ENCODE measurements around the gene PPP3R2. TPM values are rescaled to one million over a fixed set of nuclear protein-coding genes. Genes with fewer than 3 reads are reported as not detected.

Gene PPP3R2
- total RNA-seq, 1 donor from 2014 or later: not detected

Other genes starting within 250 kb of the PPP3R2 start
- 0.31 TPM for gene BAAT, start 210.0 kb downstream of the PPP3R2 start, total RNA-seq
- gene MRPL50, start 196.4 kb downstream of the PPP3R2 start, total RNA-seq: 55.8 TPM
- gene ZNF189, start 196.1 kb downstream of the PPP3R2 start, total RNA-seq: 56.5 TPM
- gene ALDOB, start 159.2 kb downstream of the PPP3R2 start, total RNA-seq: 0.16 TPM
- gene RNF20, start 61.1 kb downstream of the PPP3R2 start, total RNA-seq: 33.7 TPM
- gene GRIN3A, start 143.7 kb upstream of the PPP3R2 start, total RNA-seq: 6.9 TPM

Measured in occipital lobe (tissue), 1 donor.